GM19238 (cell line): ENCODE measurements around the gene WNK3.

Experiments
- DNase-seq: peaks from one replicate; pipeline ENCODE4 v3.0.0; 2011; ENCODE audit warnings: low spot score; ENCODE audit not compliant: insufficient read length

Gene WNK3

DNA sequence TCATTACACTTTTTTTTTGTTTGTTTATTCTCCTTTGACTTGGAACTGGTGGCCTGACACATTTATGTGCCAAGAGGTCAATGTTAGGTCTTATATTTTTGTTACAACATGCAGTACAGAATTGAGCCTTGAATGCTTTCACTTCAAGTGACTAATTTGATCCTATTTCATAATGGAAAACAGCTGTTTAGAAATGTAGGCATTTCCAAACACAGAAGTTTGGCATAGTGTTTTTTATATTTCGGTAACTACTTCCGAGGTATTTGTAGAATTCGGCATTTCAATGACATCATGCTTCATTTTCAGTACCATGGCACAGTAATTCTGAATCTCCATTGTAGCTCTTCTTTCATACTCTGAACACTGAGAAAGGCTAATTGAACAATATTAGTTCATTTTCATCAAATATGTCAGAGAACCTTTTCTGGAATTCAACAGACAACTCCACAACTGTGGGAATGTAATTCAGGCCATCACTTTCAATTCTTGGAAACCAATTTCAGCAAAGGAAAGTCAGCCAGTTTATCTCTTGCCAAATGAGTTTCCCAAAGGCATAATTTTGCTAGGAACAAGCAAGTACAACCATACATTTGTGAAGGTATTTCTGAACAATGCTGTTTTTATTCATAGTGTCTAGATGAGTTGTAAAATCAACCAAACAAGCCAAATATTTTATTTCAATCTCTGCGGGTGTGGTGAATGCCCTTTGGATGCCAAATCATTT, 186.2 kb downstream of the WNK3 start:
- DNase-seq, result no peak

GRCh38 chrX:54171091-54171490, 186.8 kb downstream of the WNK3 start:
- no peak for DNase-seq

DNA sequence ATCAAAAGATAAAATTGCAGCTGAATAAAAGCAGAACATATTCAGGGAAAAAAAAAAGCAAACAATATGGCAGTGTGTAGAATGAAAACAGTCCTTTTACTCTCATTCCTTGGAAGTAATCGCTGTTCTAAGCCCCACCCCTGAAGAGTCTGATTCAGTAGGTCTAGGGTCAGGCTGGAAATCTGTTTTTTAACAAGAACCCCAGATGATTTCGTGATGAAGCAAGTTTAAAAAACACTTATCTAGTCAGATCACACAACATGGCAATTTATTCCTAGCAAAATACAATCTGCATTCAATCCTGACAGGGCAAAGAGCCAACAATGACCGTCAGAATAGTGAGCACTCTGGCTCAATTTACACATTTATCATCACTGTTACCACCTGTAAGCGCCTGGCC, 190.9 kb downstream of the WNK3 start:
- DNase-seq, result no peak

GRCh38 chrX:54157561-54157960, 200.3 kb downstream of the WNK3 start:
- no peak for DNase-seq
